ENCODE measurements around the gene C9orf153.
"Not testable (repeated sequence)": the region's sequence is repeated elsewhere in the genome, so short reads cannot be mapped to it uniquely, and the experiment has no call there.

The C9orf153 gene

DNA sequence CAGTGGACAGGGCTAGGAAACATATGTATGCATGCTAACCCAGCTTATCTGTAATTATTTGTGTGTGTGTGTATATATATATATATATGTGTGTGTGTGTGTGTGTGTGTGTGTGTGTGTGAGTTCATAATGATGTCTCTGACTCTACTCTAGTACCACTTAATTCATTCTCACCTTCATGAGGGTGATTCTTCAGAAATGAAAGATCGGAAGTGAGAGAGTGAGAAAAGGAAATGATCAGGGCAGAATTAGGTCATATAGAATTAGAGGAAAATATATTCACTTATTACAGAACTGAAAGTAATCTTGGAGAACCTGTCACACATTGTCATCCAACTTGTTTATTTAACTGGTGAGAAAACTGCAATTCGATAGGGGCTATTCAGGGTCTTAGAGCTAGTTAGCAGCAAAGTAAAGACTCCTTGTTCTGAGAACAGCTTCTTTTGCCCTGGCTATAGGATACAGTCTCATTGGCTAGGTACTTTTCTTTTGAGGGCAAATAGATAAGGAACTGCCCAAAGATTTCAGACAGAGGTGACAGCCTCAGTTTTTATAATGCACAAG is 58.8 kb downstream of the C9orf153 start:
- Mint-ChIP-seq H3K27me3 (ENCODE audit: low read depth) (no peaks in the 10 kb centered on the region), H3K36me3 (ENCODE audit: low read depth) (no peaks in the 10 kb centered on the region), H3K27ac (no peak overlapping the region), H3K4me1 (no peaks in the 10 kb centered on the region), H3K9me3 (no peaks in the 10 kb centered on the region), H3K4me3 (no peak overlapping the region)
- TF ChIP-seq, protein P1, sequence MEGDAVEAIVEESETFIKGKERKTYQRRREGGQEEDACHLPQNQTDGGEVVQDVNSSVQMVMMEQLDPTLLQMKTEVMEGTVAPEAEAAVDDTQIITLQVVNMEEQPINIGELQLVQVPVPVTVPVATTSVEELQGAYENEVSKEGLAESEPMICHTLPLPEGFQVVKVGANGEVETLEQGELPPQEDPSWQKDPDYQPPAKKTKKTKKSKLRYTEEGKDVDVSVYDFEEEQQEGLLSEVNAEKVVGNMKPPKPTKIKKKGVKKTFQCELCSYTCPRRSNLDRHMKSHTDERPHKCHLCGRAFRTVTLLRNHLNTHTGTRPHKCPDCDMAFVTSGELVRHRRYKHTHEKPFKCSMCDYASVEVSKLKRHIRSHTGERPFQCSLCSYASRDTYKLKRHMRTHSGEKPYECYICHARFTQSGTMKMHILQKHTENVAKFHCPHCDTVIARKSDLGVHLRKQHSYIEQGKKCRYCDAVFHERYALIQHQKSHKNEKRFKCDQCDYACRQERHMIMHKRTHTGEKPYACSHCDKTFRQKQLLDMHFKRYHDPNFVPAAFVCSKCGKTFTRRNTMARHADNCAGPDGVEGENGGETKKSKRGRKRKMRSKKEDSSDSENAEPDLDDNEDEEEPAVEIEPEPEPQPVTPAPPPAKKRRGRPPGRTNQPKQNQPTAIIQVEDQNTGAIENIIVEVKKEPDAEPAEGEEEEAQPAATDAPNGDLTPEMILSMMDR (IDR thresholded peaks at IDR 0.05; ENCODE audit: unreplicated experiment in 3 of 3), result no peak

- H3K4me1 Mint-ChIP-seq, result no peaks in the 10 kb centered on the region
- H3K4me3 Mint-ChIP-seq, result no peak overlapping the region
- TF ChIP-seq, protein P1 (IDR thresholded peaks at IDR 0.05; ENCODE audit: unreplicated experiment in 3 of 3), result no peak
- peaks cover 14% of the 10 kb centered on the region for H3K36me3 Mint-ChIP-seq (ENCODE audit: low read depth)
- H3K27ac Mint-ChIP-seq, result no peak overlapping the region
- no peaks in the 10 kb centered on the region for H3K27me3 Mint-ChIP-seq (ENCODE audit: low read depth)
- H3K9me3 Mint-ChIP-seq, result peaks cover 41% of the 10 kb centered on the region
Observed at GRCh38 chr9:86193088-86193487, 66.4 kb downstream of the C9orf153 start.

- Mint-ChIP-seq H3K9me3 (peaks cover 56% of the 10 kb centered on the region), H3K36me3 (ENCODE audit: low read depth) (peaks cover 19% of the 10 kb centered on the region)
Observed at GRCh38 chr9:86190700-86191099, 68.8 kb downstream of the C9orf153 start.

GRCh38 chr9:86187121-86187520 is 72.3 kb downstream of the C9orf153 start:
- H3K4me3 Mint-ChIP-seq, result no peak overlapping the region
- no peak overlapping the region for H3K27ac Mint-ChIP-seq
- peaks cover 38% of the 10 kb centered on the region for H3K9me3 Mint-ChIP-seq
- H3K4me1 Mint-ChIP-seq, result no peaks in the 10 kb centered on the region
- H3K36me3 Mint-ChIP-seq (ENCODE audit: low read depth), result peaks cover 5% of the 10 kb centered on the region
- no peaks in the 10 kb centered on the region for H3K27me3 Mint-ChIP-seq (ENCODE audit: low read depth)
- TF ChIP-seq, protein P1 (IDR thresholded peaks at IDR 0.05; ENCODE audit: unreplicated experiment in 3 of 3), result no peak

More at GRCh38 chr9:86190700-86191099, 68.8 kb downstream of the C9orf153 start:
- not testable (repeated sequence) for H3K4me3 Mint-ChIP-seq; H3K27me3 Mint-ChIP-seq (ENCODE audit: low read depth); H3K27ac Mint-ChIP-seq; H3K4me1 Mint-ChIP-seq

DNA sequence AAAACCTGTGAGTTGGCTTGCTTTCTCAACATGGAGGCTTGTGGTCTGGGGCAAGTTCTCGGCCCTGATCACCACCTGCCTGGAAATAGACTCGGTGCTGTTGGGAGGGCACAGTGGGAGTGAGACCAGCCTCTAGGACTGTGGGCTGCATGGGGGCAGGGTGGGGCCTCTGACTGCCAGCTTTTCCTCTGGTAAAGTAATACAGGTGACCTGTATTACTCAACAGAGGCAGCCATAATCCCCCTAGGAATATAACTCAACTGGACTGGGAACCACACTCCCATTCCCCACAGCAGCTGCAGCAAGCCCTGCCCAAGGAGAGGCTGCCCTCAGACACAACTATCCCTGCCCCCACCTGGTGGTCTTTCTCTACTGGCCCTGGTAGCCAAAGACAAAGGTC is 72.8 kb downstream of the C9orf153 start:
- H3K4me1 Mint-ChIP-seq, result no peaks in the 10 kb centered on the region
- TF ChIP-seq, protein P1 (IDR thresholded peaks at IDR 0.05; ENCODE audit: unreplicated experiment in 3 of 3), result no peak
- peaks cover 38% of the 10 kb centered on the region for H3K9me3 Mint-ChIP-seq
- H3K27ac Mint-ChIP-seq, result no peak overlapping the region
- H3K27me3 Mint-ChIP-seq (ENCODE audit: low read depth), result no peaks in the 10 kb centered on the region
- H3K36me3 Mint-ChIP-seq (ENCODE audit: low read depth), result peaks cover 5% of the 10 kb centered on the region
- H3K4me3 Mint-ChIP-seq, result no peak overlapping the region

GRCh38 chr9:86185872-86186271 is 73.6 kb downstream of the C9orf153 start:
- TF ChIP-seq, protein P1 (IDR thresholded peaks at IDR 0.05; ENCODE audit: unreplicated experiment in 3 of 3), result no peak
- H3K36me3 Mint-ChIP-seq (ENCODE audit: low read depth), result peaks cover 5% of the 10 kb centered on the region
- no peak overlapping the region for H3K27ac Mint-ChIP-seq
- no peaks in the 10 kb centered on the region for H3K27me3 Mint-ChIP-seq (ENCODE audit: low read depth)
- no peaks in the 10 kb centered on the region for H3K4me1 Mint-ChIP-seq
- H3K4me3 Mint-ChIP-seq, result no peak overlapping the region
- H3K9me3 Mint-ChIP-seq, result peaks cover 30% of the 10 kb centered on the region
